Stimulated activated CD4-positive, alpha-beta T cell treated with anti-CD3 and anti-CD28 coated beads, Interleukin-1b, Interleukin-23, amount 100 ng/mL, for 4 hours (primary cell): ENCODE measurements around the gene DMBX1.

ENCODE experiments used
- DNase-seq, 2 donors: peaks; one replicate each; pipeline ENCODE4 v3.0.0-alpha.2; 2020; ENCODE audit warnings: low read depth in 2 of 2

DMBX1 gene

GRCh38 chr1:46525253-46525983 lies 35.8 kb downstream of the DMBX1 start:
- DNase-seq: no peak

DNA sequence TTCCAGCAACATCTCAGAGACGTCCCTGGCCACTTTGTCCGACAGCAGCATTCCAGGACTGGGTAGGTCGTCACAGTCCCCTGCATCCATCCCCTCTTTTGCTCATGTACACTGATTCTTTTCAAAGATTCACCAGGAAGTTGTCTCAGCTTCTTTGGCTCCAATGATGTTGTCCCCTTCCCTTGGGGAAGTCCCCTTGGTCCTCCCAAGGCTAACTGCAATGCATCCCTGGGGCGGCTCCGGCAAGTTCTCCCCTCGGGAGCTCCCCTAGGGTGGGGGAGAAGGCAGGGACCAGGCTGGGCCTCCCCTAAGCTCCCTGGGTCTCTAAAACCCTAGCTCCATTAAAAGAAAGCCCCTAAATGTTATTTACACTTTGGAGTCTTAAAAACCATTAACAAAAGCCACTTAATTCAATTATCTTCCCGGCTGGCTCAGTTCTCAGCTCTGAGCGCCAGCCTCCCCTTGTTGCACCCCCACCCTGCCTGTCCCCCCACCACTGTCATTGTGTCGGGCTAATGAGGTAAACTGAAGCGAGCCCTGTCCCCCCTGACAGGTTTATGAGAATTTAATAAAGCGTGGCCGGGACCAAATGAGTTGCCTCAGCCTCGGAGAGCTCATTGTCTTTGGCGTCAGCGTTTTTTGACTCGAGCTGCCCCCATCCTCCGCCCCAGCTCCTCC lies 36.5 kb downstream of the DMBX1 start:
- DNase-seq: no peak

GRCh38 chr1:46526691-46527291 lies 37.2 kb downstream of the DMBX1 start:
- no peak for DNase-seq

- peak; percentile 62 to 66 for DNase-seq
Measured at GRCh38 chr1:46527474-46528296, 38.0 kb downstream of the DMBX1 start.

DNA sequence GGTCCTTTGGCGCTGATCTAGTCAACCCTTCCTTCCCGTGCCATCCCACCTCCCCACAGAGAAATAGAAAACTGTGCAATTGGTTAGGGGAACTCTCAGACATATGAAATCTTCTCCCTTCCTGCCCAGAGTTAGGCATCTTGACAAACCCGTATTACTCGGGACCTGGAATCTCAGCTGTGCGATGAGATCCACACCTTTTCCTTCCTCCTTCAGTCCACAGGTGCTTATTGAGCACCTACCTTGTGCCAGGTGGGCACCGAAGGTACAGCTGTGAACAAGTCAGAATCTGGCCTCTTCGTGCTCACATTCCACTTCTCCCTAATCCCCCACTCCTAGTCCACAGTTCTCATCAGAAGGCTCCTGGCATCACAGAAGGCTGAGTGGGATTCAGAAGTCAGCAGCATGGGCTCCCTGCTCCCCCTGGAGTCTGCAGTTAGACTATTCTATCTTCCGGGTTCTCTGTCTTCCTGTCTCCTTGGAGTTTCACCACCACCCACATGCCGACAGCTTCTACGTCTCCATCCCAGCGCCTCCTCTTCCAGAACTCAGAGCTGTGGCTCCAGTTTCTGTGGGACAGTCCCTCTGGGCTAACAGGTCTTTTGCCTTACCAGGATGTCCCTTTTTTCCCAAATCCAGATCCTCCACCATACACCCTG lies 38.8 kb downstream of the DMBX1 start:
- no peak for DNase-seq

DNA sequence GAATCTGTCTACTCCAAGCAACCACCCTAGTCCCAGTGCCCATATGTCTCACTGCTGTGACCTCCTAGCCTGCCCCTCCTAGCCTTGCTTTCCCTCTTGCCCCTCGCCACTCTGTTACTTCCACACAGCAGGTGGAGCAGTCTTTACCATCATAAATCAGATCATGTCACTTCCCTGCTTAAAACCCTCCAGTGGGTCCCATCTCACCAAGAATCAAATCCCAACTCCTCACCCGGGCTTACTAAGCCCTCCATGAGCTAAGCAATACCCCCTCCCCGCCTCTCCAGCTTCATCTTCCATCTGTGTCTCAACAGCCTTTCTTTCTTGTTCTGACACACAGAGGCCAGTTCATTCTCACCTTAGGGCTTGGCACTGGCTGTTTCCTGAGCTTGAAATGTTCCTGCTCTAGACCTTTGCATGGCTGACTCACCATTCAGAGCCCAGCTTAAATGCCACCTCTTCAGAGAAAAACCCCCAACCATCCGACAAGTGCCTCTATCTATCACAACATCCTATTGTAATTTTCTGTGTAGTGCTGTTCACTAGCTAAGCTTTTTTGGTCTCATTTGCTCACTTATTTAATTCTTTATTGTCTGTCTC lies 39.5 kb downstream of the DMBX1 start:
- DNase-seq: no peak

DNA sequence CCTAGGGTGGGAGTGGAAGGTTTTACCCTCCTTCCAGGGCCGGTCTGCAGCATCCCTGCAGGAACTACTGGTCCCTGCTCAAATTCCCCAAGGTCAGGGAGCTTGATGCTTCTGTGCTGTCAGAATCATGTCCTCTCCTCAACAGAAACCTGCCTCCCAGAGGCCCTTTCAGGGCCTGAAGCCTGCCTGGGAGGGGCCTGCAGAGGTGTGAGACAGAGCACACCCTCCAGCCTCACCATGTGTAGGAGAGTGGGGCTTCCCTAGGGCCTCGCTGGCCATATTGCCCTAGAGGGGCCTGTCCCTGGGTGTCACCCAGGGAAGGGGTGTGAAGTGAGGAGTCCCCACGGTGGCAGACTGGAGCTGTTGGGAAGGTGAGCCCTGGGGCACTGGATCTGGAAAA lies 40.7 kb downstream of the DMBX1 start:
- no peak for DNase-seq

GRCh38 chr1:46530791-46531409 lies 41.3 kb downstream of the DMBX1 start:
- no peak for DNase-seq

GRCh38 chr1:46532095-46532494 lies 42.5 kb downstream of the DMBX1 start:
- DNase-seq: no peak

- DNase-seq: peak; percentile 64 to 74
Measured at GRCh38 chr1:46532498-46533178, 43.0 kb downstream of the DMBX1 start.

- DNase-seq: peak in 1 of 2 donors; percentile 44
Measured at GRCh38 chr1:46533179-46533864, 43.7 kb downstream of the DMBX1 start.

- peak in 1 of 2 donors; percentile 15 for DNase-seq
Measured at GRCh38 chr1:46535063-46535462, 45.4 kb downstream of the DMBX1 start.

- no peak for DNase-seq
Measured at GRCh38 chr1:46536527-46536926, 46.9 kb downstream of the DMBX1 start.

DNA sequence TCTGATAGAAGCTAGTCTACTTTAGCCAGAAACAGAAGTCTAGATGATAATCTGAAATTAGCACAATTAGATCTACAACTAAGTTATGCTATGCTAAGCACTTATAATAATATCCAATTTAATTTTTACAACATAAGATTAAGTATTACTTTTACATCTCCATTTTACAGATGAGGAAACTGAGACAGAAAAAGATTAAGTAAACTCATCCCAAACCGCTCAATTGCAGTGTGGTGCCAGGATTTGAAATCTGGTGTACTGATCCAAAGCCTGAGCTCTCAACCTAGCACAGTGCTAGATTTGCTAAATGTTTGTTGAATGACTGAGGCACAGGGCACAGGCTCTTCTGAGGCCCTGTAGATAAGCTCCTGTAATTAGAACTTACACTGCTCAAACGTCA lies 48.0 kb downstream of the DMBX1 start:
- no peak for DNase-seq

GRCh38 chr1:46538147-46538546 lies 48.5 kb downstream of the DMBX1 start:
- DNase-seq: no peak
